AG09309 (cell line): ENCODE results near the gene NDUFA6.
"Not testable (repeated sequence)": the region's sequence is repeated elsewhere in the genome, so short reads cannot be mapped to it uniquely, and the experiment has no call there.

Source experiments
- DNase-seq: peaks from one replicate; pipeline ENCODE4 v3.0.0-alpha.2; 2010; ENCODE audit warnings: low read depth
- H3K4me3 ChIP-seq: 2 replicates; pipeline ENCODE4 v1.5.1; 2011; ENCODE audit warnings: mild to moderate bottlenecking, low read depth, low read length, moderate library complexity; ENCODE audit not compliant: control insufficient read depth
- TF ChIP-seq, protein P1 (sequence below): IDR thresholded peaks from 2 replicates; pipeline ENCODE4 v1.5.1; 2011; ENCODE audit warnings: mild to moderate bottlenecking, low read depth, low read length, inconsistent platforms; ENCODE audit not compliant: insufficient read depth, control insufficient read depth; ENCODE audit errors: missing control alignments

The NDUFA6 gene

DNA sequence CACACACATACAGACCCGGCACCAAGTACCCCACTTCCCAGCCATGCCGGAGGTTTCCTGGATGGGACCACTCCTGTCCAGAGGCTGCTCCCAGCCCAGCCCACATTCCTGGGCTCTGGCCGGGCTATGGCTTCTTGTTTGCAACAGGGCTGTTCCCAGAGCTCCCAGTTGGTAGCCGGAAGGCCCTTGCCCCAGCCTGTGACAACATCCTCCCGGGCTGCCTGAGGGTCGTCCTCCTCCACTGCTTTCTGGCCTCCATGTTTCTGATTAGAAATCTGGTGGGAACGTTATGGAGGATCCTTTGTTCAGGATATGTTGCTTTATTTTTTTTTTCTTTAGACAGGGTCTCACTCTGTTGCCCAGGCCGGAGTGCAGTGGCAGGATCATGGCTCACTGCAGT lies 41.0 kb upstream of the NDUFA6 start:
- DNase-seq = no peak
- no peak overlapping the region for H3K4me3 ChIP-seq
- TF ChIP-seq, protein P1, sequence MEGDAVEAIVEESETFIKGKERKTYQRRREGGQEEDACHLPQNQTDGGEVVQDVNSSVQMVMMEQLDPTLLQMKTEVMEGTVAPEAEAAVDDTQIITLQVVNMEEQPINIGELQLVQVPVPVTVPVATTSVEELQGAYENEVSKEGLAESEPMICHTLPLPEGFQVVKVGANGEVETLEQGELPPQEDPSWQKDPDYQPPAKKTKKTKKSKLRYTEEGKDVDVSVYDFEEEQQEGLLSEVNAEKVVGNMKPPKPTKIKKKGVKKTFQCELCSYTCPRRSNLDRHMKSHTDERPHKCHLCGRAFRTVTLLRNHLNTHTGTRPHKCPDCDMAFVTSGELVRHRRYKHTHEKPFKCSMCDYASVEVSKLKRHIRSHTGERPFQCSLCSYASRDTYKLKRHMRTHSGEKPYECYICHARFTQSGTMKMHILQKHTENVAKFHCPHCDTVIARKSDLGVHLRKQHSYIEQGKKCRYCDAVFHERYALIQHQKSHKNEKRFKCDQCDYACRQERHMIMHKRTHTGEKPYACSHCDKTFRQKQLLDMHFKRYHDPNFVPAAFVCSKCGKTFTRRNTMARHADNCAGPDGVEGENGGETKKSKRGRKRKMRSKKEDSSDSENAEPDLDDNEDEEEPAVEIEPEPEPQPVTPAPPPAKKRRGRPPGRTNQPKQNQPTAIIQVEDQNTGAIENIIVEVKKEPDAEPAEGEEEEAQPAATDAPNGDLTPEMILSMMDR = no peak

DNA sequence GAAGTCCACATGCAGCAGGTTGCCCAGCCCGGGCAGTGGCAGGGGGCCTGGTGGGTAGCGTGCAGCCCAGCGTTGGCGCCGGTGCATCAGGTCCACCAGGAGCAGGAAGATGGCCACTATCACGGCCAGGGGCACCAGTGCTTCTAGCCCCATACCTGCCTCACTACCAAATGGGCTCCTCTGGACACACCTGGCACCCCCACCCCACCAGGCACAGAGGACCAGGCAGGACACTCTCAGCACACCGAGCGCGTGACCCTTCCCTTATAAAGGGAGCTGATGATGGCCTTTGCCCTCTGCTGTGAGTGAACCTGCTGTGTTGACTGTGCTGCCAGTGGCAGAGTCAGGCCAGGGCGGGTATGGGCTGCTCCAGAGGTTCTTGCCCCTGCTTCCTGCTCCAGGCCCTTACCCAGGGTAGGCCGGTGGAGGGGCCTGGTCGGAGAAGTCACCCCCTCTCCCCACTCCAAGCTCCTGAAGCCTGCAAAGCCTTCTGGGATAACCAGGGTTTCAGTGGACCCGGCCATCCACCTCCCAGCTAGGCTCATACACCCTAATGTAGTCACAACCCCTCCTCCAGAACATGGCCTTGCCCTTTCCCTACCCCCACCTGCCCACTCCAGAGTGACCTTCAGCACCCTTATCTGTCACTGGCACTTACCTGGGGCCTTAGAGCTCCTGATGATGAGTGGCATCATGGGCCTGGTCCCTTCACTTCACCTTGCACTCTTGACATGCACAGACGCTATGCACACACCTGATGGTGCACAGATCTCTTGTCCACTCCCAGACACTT lies 40.3 kb upstream of the NDUFA6 start, which contains the start of gene CYP2D6:
CYP2D6 (minus strand) TSS at position 172 of the 793 bp plus-strand sequence; CDS start at position 153, 19 bp downstream.
- not testable (repeated sequence) for DNase-seq, H3K4me3 ChIP-seq

DNA sequence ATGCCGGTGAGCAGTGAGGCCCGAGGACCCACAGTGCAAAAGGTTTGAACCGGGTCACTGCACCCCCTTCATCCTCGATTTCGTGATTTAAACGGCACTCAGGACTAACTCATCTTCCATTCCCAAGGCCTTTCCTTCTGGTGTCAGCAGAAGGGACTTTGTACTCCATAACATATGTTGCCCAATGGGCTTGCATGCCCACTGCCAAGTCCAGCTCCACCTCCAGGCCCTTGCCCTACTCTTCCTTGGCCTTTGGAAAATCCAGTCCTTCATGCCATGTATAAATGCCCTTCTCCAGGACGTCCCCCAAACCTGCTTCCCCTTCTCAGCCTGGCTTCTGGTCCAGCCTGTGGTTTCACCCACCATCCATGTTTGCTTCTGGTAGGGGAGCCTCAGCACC lies 39.6 kb upstream of the NDUFA6 start:
- H3K4me3 ChIP-seq, DNase-seq: not testable (repeated sequence)

DNA sequence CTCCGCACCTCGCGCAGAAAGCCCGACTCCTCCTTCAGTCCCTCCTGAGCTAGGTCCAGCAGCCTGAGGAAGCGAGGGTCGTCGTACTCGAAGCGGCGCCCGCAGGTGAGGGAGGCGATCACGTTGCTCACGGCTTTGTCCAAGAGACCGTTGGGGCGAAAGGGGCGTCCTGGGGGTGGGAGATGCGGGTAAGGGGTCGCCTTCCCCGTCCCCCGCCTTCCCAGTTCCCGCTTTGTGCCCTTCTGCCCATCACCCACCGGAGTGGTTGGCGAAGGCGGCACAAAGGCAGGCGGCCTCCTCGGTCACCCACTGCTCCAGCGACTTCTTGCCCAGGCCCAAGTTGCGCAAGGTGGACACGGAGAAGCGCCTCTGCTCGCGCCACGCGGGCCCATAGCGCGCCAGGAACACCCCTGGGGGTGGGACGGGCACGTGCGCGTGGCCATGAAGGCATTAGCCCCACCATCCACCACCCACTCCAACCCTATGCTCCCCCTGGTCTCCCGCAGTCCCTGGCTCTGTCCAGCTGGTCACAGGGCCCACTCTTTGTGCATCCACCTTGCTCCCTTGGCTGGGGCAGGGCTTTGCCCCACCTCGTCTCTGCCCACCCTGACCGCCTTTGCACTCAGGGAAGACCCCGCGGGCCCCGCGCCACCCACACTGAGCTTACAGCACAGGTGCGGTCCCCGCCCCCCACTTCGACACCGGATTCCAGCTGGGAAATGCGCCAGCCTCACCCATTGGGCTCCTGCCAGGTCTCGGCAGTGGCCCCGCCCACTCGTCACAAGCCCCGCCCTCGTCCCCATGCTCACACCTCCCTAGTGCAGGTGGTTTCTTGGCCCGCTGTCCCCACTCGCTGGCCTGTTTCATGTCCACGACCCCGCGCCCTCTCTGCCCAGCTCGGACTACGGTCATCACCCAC lies 38.5 kb upstream of the NDUFA6 start:
- not testable (repeated sequence) for DNase-seq, H3K4me3 ChIP-seq

DNA sequence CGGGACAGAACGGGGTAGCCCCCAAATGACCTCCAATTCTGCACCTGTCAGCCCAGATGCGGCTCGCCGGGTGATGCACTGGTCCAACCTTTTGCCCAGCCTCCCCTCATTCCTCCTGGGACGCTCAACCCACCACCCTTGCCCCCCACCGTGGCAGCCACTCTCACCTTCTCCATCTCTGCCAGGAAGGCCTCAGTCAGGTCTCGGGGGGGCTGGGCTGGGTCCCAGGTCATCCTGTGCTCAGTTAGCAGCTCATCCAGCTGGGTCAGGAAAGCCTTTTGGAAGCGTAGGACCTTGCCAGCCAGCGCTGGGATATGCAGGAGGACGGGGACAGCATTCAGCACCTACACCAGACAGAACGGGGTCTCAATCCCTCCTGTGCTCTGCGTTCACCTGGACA lies 37.4 kb upstream of the NDUFA6 start:
- H3K4me3 ChIP-seq, DNase-seq: not testable (repeated sequence)

DNA sequence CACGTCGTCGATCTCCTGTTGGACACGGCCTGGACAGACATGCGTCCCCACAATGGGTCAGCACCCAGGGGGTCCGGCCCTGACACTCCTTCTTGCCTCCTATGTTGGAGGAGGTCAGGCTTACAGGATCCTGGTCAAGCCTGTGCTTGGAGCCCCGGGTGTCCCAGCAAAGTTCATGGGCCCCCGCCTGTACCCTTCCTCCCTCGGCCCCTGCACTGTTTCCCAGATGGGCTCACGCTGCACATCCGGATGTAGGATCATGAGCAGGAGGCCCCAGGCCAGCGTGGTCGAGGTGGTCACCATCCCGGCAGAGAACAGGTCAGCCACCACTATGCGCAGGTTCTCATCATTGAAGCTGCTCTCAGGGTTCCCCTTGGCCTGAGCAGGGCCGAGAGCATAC lies 37.0 kb upstream of the NDUFA6 start:
- H3K4me3 ChIP-seq = no peak overlapping the region
- TF ChIP-seq, protein P1 = no peak
- no peak for DNase-seq

DNA sequence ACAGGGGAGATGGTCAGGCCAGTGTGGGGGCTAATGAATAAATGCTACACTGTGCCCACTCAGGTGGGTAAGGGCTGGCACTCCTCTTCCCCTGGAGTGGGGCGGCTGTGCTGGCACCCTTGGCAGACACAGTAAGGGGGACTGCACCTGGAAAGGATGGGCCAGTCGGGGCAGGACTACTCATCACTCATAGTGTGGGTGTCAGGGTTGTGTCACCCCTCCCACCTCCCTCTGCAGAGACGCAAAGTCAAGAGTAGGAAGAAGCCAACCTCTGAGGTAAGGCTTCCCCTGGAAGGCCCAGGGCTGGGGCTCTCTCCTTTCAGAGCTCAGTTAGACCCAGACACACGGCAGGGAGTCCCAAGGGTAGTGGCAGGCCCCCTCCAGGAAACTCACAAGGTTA lies 33.0 kb upstream of the NDUFA6 start:
- DNase-seq, H3K4me3 ChIP-seq: not testable (repeated sequence)

DNA sequence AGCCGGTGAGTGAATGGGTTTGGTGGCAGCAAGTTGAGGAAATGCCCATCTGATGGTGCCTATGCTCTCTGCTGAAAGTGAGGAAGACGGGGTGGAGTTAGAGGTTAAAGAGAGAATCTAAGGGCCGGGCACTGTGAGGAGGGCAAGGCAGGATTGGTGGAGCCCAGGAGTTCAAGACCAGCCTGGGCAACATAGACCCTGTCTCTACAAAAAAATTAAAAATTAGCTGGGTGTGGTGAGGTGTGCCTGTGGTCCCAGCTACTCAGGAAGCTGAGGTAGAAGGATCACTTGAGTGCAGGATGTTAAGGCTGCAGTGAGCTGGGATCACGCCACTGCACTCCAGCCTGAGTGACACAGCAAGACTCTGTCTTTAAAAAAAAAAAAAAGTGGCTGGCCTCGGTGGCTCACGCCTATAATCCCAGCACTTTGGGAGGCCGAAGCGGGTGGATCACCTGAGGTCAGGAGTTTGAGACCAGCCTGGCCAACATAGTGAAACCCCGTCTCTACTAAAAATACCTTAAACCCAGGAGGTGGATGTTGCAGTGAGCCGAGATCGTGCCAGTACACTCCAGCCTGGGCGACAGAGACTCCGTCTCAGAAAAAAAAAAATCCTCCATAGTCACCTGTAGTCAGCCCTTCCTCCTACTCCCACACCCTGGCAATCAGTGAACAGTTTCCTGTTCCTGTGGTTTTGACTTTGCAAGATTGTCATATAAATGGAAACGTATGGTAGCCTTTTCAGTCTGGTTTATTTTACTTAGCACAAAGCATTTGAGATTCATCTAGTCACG lies 29.9 kb upstream of the NDUFA6 start:
- not testable (repeated sequence) for DNase-seq, H3K4me3 ChIP-seq

DNA sequence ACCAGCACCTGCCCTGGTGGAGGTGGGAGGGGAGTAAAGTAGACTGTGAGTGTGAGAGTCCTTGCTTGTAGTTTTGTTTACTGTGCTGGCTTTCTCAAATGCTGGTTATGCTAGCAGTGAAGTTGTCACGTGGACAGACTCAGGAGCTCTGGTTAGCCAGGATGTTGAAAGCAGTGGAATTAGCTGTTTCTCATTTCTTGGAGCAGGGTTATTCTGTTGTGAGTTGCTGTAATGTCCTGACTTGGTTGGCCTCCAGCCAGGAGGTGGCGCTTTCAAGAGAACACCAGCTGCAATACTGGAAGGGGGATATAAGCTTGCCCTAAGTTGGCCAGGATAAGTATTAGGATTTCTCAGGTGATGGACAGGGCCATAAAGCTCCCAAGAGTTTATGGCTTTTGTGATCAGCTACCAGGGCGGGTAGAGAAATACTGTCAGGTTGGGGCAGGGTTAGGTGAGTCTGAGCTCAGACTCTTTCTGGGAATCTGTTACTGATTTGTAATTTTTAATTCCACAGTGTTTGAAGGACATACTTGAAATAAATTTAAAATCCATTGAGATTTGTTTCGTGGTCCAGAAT lies 26.4 kb upstream of the NDUFA6 start:
- TF ChIP-seq, protein P1 = no peak
- no peak overlapping the region for H3K4me3 ChIP-seq
- no peak for DNase-seq

DNA sequence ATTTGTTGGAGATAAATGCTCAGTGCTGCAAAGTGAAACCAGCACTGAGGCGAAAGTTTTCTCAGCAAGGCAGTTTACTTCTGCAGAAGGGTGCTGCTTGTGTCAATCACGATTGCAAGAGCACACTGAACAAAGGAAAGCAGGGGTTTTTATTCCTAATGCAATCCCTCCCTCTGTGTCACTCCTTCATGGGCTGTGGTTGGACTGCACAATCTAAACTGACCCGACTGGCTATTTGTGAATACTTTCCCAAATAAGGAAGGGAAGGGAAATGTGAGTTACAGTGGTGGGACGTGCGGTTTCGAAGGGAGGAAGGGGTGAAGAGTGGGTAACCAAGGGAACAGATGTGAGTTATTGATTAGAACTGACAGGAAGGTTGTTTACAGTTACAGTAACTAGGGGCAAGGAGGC lies 24.9 kb upstream of the NDUFA6 start:
- not testable (repeated sequence) for DNase-seq, H3K4me3 ChIP-seq
